ENCODE measurements around the gene DCTN3. TPM values are rescaled to one million over a fixed set of nuclear protein-coding genes. Genes with fewer than 3 reads are reported as not detected.

DCTN3 gene
- total and polyA plus RNA-seq, 2 donors (not counting 3 experiments of a cell fraction or from before 2014, with no cell fraction given): 91.0 to 170 TPM

- ChIA-PET POLR2A (no interaction called here), CTCF (interaction anchor here (0.9 kb wide), 1 partner anchor 48 kb away, joined by 3 read pairs; no protein-coding TSS in a partner anchor)
- Histone ChIP-seq H3K9ac (replicated peaks; ENCODE audit: extremely low read depth, insufficient read depth, low read length) (no peak overlapping the region), H3K9me1 (replicated peaks; ENCODE audit: control insufficient read depth, extremely low read depth, insufficient read depth, low read length) (no peaks in the 10 kb centered on the region), H3K4me1 (ENCODE audit: control insufficient read depth, extremely low read depth, insufficient read depth, low read length) (peaks cover 23% of the 10 kb centered on the region), H3K79me2 (ENCODE audit: control insufficient read depth, insufficient read depth, low read length) (no peaks in the 10 kb centered on the region), H3K9me3 (replicated peaks; ENCODE audit: control insufficient read depth, insufficient read depth, low read length) (no peaks in the 10 kb centered on the region), H3K4me2 (ENCODE audit: insufficient read depth, low read length) (no peak overlapping the region), H4K20me1 (replicated peaks; ENCODE audit: control insufficient read depth, extremely low read depth, insufficient read depth, low read length) (no peaks in the 10 kb centered on the region), H3K27me3 (ENCODE audit: control insufficient read depth in 2 of 2, insufficient read depth in 2 of 2, low read length in 2 of 2) (no peaks in the 10 kb centered on the region), H3K27ac (ENCODE audit: insufficient read depth, low read depth, low read length) (no peak overlapping the region), H2AFZ (ENCODE audit: low read depth, low read length) (no peak overlapping the region), H3K4me3 (replicated peaks in 1 of 3; ENCODE audit: insufficient read depth in 1 of 3, low read depth in 1 of 3, low read length in 3 of 3) (no peak overlapping the region), H3K36me3 (ENCODE audit: control insufficient read depth in 2 of 2, extremely low read depth in 1 of 2, insufficient read depth in 2 of 2, low read length in 2 of 2) (no peaks in the 10 kb centered on the region)
- intact Hi-C loops (cut with micrococcal nuclease): no loop called here
- BruUV-seq (replicated peaks): no TSS peak
- dilution Hi-C loops (cut with MboI; ENCODE audit: extremely low pct_ligation_motif_present, low sequenced_read_pairs): no loop called here
- FAIRE-seq (no peak), DNase-seq (ENCODE audit: low read depth, low spot score) (no peak)
- TF ChIP-seq EZH2 (IDR thresholded peaks at IDR 0.05; ENCODE audit: borderline replicate concordance, low read depth, low read length, severe bottlenecking) (no peak), GATA2 (IDR thresholded peaks at IDR 0.05; ENCODE audit: insufficient read depth, insufficient read length, low read depth, low read length) (no peak), JUN (IDR thresholded peaks at IDR 0.05; ENCODE audit: borderline replicate concordance, insufficient read depth, insufficient read length, low read depth) (no peak)
These were observed 35.1 kb upstream of the DCTN3 start for GRCh38 chr9:34655394-34655793.

- ChIA-PET CTCF (interaction anchor here (2.2 kb wide), 1 partner anchor 10 kb away, joined by 7 read pairs; no protein-coding TSS in a partner anchor), POLR2A (interaction anchor here (0.6 kb wide), 1 partner anchor 1966 kb away, joined by 7 read pairs; no protein-coding TSS in a partner anchor)
- no peak overlapping the region for H3K27ac ChIP-seq (ENCODE audit: insufficient read depth, low read depth, low read length)
- H3K9me3 ChIP-seq (replicated peaks; ENCODE audit: control insufficient read depth, insufficient read depth, low read length): no peaks in the 10 kb centered on the region
- intact Hi-C loops (cut with micrococcal nuclease) (no loop called here), dilution Hi-C loops (cut with MboI; ENCODE audit: extremely low pct_ligation_motif_present, low sequenced_read_pairs) (no loop called here)
- FAIRE-seq: no peak
- no peak overlapping the region for H3K4me2 ChIP-seq (ENCODE audit: insufficient read depth, low read length)
- peaks cover 0 to 2% of the 10 kb centered on the region in 2 experiments for H3K36me3 ChIP-seq (ENCODE audit: control insufficient read depth in 2 of 2, extremely low read depth in 1 of 2, insufficient read depth in 2 of 2, low read length in 2 of 2)
- H3K79me2 ChIP-seq (ENCODE audit: control insufficient read depth, insufficient read depth, low read length): no peaks in the 10 kb centered on the region
- H3K27me3 ChIP-seq (ENCODE audit: control insufficient read depth in 2 of 2, insufficient read depth in 2 of 2, low read length in 2 of 2): no peaks in the 10 kb centered on the region
- H3K4me1 ChIP-seq (ENCODE audit: control insufficient read depth, extremely low read depth, insufficient read depth, low read length): peaks cover 23% of the 10 kb centered on the region
- TF ChIP-seq POLR2AphosphoS5 (IDR thresholded peaks at IDR 0.05; ENCODE audit: insufficient read depth, low read depth, low read length) (no peak), FOS (IDR thresholded peaks at IDR 0.05; ENCODE audit: borderline replicate concordance, insufficient read depth, low read length) (no peak), JUN (IDR thresholded peaks at IDR 0.05; ENCODE audit: borderline replicate concordance, insufficient read depth, insufficient read length, low read depth) (no peak), GATA2 (IDR thresholded peaks at IDR 0.05; ENCODE audit: insufficient read depth, insufficient read length, low read depth, low read length) (no peak), EZH2 (IDR thresholded peaks at IDR 0.05; ENCODE audit: borderline replicate concordance, low read depth, low read length, severe bottlenecking) (no peak)
- TF ChIP-seq, protein P1, sequence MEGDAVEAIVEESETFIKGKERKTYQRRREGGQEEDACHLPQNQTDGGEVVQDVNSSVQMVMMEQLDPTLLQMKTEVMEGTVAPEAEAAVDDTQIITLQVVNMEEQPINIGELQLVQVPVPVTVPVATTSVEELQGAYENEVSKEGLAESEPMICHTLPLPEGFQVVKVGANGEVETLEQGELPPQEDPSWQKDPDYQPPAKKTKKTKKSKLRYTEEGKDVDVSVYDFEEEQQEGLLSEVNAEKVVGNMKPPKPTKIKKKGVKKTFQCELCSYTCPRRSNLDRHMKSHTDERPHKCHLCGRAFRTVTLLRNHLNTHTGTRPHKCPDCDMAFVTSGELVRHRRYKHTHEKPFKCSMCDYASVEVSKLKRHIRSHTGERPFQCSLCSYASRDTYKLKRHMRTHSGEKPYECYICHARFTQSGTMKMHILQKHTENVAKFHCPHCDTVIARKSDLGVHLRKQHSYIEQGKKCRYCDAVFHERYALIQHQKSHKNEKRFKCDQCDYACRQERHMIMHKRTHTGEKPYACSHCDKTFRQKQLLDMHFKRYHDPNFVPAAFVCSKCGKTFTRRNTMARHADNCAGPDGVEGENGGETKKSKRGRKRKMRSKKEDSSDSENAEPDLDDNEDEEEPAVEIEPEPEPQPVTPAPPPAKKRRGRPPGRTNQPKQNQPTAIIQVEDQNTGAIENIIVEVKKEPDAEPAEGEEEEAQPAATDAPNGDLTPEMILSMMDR (IDR thresholded peaks at IDR 0.05; ENCODE audit: extremely low read depth in 1 of 2, insufficient read depth in 1 of 2, low read depth in 1 of 2, low read length in 2 of 2): no peak
- no TSS peak for BruUV-seq (replicated peaks)
- H3K4me3 ChIP-seq (replicated peaks in 1 of 3; ENCODE audit: insufficient read depth in 1 of 3, low read depth in 1 of 3, low read length in 3 of 3): no peak overlapping the region
- H3K9ac ChIP-seq (replicated peaks; ENCODE audit: extremely low read depth, insufficient read depth, low read length): no peak overlapping the region
- no peak overlapping the region for H2AFZ ChIP-seq (ENCODE audit: low read depth, low read length)
- no peaks in the 10 kb centered on the region for H4K20me1 ChIP-seq (replicated peaks; ENCODE audit: control insufficient read depth, extremely low read depth, insufficient read depth, low read length)
- DNase-seq (ENCODE audit: low read depth, low spot score): peak; percentile 36
- H3K9me1 ChIP-seq (replicated peaks; ENCODE audit: control insufficient read depth, extremely low read depth, insufficient read depth, low read length): no peaks in the 10 kb centered on the region
These were observed 34.2 kb upstream of the DCTN3 start for GRCh38 chr9:34654323-34655051.
